GM06990 (cell line): ENCODE measurements around the gene GOLGA6L7.
"Not testable (repeated sequence)": the region's sequence is repeated elsewhere in the genome, so short reads cannot be mapped to it uniquely, and the experiment has no call there.

Source experiments
- DNase-seq: peaks from one replicate; pipeline ENCODE4 v3.0.0-alpha.2; 2011; ENCODE audit not compliant: insufficient read length; ENCODE audit errors: extremely low read depth
- H3K27me3 ChIP-seq: replicated peaks from 2 replicates; pipeline ENCODE4 v1.6.0; 2011; ENCODE audit warnings: low read length; ENCODE audit not compliant: control insufficient read depth, insufficient read depth
- H3K36me3 ChIP-seq: 2 replicates; pipeline ENCODE4 v1.5.1; 2011; ENCODE audit warnings: low read length; ENCODE audit not compliant: control insufficient read depth, insufficient read depth
- H3K4me3 ChIP-seq: replicated peaks from 2 replicates; pipeline ENCODE4 v1.5.1; 2011; ENCODE audit warnings: low read depth, mild to moderate bottlenecking, control low read depth, low read length

GOLGA6L7 gene

DNA sequence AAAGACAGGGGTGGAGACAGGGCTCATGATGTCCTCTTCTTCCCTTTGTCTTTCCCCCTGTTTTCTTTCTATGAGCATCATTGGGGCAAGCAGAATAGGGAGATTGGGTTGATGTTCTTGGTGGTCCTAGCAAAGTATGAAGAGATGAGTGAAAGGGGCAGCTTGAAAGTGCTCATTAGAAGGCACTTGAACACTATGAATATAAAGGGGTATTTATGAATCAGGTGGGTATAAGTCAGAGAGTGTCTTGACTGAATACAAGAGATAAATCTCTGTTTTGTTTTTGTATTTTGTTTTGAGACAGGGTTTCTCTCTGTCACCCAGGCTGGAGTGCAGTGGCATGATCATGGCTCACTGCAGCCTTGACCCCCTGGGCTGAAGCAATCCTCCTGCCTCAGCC, 34.4 kb downstream of the GOLGA6L7 start:
- not testable (repeated sequence) for DNase-seq, H3K36me3 ChIP-seq, H3K4me3 ChIP-seq, H3K27me3 ChIP-seq

- DNase-seq, H3K4me3 ChIP-seq, H3K27me3 ChIP-seq, H3K36me3 ChIP-seq: not testable (repeated sequence)
These were observed 35.1 kb downstream of the GOLGA6L7 start for GRCh38 chr15:28813392-28813791.

- not testable (repeated sequence) for H3K4me3 ChIP-seq, H3K27me3 ChIP-seq, DNase-seq, H3K36me3 ChIP-seq
These were observed 36.4 kb downstream of the GOLGA6L7 start for GRCh38 chr15:28811852-28812550.

GRCh38 chr15:28810444-28810843, 38.0 kb downstream of the GOLGA6L7 start:
- H3K4me3 ChIP-seq, H3K27me3 ChIP-seq, DNase-seq, H3K36me3 ChIP-seq: not testable (repeated sequence)

DNA sequence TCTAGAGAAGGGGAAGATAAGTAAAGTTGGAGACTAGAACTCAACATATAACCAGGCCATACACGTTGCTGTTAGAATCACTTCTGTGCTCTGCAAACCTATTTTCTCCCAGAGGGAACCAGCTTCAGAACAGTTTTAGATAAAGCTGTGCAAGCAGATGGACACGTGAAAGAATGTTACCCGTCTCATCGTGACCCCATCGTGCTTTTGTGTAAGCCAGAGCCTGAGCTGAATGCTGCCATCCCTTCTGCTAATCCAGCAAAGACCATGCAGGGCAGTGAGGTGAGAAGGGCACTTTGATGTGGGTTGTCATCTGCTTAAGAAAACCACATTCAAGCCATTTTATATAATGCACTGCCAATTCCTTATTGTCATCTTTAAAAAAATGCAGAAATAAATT, 40.3 kb downstream of the GOLGA6L7 start:
- not testable (repeated sequence) for H3K36me3 ChIP-seq, H3K27me3 ChIP-seq, H3K4me3 ChIP-seq, DNase-seq

- not testable (repeated sequence) for H3K4me3 ChIP-seq, DNase-seq, H3K36me3 ChIP-seq
These were observed 48.1 kb downstream of the GOLGA6L7 start for GRCh38 chr15:28800366-28800765.

DNA sequence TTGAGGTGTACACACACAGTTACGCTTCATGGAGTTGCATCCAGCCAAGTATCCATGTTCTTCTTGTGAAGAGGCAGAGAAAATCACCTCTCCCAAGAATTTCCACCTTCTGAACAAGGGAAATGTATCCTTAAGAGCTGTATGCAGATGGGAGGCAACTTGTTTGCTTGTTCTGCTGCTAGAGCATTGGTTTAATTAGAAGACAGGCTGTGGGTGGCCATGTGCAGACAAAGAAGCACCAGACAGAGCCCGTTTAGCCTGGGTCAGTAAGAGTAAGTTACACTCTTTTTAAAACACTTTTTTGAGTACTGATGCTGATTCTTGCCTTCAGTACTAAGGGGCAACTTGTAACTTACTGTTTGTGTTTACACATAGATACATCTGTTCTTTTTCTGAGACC, 50.2 kb downstream of the GOLGA6L7 start:
- H3K4me3 ChIP-seq, DNase-seq, H3K27me3 ChIP-seq, H3K36me3 ChIP-seq: not testable (repeated sequence)

More at GRCh38 chr15:28800366-28800765, 48.1 kb downstream of the GOLGA6L7 start:
- not testable (repeated sequence) for H3K27me3 ChIP-seq

DNA sequence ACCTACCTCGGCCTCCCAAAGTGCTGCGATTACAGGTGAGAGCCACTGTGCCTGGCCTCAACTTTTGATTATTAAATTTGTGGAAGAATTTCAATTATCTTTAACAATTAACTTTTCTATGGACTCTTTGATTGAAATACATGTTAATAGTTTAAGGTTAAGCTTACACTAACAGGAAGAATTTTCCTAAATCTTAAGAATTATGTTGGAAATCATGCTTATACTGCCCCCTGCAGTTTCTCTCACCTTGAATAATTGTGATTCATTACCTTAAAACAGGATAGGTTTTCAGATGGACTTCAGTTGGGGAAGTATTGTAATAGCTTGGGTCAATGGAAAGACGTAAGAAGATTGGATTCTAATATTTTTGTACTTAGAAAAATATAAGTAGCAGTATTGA, 54.2 kb downstream of the GOLGA6L7 start:
- H3K36me3 ChIP-seq, H3K27me3 ChIP-seq, DNase-seq, H3K4me3 ChIP-seq: not testable (repeated sequence)
